ENCODE measurements around the gene PTH2.
"Not testable (repeated sequence)": the region's sequence is repeated elsewhere in the genome, so short reads cannot be mapped to it uniquely, and the experiment has no call there.

The PTH2 gene, protein sequence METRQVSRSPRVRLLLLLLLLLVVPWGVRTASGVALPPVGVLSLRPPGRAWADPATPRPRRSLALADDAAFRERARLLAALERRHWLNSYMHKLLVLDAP

DNA sequence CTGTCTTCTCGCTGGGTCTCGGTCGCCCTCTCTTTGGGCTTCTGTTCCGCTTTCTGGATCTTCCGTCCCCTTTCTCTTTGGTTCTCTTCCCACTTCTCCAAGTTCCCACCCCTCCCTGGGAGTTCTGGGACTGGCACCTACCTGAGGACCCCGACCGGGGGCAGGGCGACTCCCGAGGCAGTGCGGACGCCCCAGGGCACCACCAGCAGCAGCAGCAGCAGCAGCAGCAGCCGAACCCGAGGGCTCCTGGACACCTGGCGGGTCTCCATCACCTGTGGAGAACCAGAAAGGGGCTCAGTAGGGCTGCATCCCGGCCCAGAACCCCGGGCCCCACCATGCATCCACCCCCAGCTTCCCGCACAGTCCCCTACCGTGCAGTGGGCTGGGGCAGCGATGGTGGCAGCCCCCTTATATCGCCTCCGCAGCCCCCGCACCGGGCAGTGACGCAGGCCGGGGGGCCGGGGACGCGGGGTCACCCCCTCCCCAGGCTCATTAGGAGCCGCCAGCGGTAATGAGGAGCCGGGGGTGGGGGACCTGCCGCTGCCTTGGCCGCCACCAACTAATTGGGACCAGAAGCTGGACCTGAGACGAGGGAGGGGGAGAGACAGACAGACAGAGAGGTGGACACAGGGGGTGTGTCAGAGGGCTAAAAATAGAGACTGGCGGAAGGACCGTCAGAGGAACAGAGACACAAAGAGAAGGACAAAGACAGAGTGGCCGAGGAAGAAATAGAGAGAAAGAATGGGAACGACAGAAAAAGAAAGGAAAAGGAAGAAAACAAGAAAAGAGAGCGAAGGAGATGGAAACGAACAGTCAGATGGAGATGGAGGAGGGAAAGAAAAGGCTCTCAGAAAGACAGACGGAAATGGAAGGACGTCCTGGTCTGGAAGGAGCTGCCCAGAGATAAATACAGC lies at the start of gene PTH2:
Gene PTH2 (minus strand): TSS at position 371 of the 914 bp plus-strand sequence. CDS start 102 bp downstream, at position 269.
- DNase-seq: no peak

DNA sequence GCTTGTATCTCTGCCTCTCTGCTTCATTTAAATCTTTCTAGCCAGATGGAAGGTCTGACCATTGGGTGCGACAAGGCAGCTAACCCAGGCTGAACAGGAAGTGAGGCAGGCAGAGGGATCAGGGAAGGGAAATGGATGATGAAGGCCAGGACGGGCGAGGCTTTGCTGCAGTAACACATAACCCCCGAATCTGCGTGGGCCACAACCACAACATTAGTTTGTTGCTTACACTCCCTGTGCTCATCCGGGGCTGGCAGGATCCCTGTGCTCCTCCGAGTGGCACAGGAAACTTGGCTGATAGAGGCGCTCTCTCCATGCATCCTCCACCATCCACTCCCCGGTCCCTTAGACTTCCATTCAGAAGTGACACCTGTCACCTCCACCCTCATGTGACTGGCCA lies 49.7 kb upstream of the PTH2 start:
- DNase-seq: peak; percentile 35

DNA sequence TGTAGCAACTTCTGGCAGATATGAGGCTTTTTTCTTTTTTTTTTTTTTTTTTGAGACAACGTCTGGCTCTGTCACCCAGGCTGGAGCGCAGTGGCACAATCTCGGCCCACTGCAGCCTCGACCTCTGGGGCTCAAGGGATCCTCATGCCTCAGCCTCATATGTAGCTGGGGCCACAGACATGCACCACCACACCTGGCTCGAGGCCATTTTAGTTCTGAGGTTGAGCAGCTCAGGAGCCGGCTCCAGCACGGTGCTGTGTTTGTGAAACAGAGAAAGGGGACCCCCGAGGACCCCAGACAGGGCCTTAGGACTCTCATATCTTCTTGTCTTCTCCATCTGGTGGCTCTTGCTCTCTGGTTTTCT lies 47.4 kb upstream of the PTH2 start:
- DNase-seq: no peak

DNA sequence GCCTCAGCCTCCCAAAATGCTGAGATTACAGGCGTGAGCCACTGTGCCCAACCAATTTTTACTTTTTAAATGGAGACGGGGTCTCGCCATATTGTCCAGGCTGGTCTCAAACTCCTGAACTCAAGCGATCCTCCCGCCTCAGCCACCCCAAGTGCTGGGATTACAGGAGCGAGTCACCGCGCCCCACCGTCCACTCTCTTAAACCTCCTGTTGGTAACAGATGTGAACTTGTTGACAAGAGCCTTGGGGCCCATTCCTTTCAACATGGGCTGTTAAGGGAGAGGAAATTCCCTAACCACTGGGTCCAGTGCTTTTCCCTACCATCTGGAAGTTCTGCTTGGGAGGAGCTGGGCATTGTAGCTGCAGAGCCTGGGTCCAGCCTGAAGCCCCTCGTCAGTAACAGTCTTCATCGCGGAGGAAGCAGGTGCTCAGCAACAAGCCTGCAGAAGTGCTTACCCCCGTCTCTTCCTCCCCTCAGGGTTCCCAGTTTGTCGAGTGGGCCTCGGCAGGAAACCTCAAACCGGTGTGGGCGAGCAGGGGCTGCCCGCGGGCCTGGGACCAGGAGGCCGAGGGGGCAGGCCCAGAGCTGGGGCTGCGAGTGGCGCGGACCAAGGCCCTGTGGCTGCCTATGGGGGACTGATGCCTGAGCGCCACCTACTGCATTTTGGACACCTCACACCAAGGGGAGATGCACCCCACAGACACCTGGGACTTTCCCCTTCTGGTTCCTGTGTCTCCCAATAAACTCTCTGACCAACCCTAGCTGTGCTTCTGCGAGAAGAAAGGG lies 46.8 kb upstream of the PTH2 start:
- DNase-seq: peak; percentile 73

DNA sequence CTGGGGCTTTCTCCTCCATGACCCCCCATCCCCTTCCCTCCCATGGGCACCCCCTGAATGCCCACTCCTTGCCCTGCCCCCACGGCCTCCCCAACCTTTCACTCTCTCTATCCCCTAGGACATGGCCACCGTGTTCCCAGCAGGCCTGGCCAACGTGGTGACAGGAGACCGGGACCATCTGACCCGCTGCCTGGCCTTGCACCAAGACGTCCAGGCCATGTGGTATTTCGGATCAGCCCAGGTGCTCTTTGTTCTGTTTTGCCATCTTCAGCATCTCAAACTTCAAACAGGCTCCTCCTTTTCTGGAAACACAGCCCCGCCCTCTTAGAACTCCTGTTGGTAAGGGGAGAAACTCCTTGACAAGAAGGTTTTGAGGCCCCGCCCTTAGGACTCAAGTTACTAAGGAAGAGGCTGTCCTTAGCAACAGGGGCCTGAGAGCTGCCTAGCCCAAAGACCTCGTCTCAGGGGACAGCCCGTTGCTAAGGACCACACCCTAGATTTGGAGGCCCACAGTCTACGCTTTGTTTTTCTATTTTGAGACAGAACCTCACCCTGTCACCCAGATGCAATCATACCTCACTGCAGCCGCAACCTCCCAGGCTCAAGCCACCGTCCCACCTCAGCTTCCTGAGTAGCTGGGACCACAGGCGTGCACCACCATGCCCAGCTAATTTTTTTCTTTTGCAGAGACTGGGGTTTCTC lies 45.7 kb upstream of the PTH2 start:
- peak; percentile 78 for DNase-seq

DNA sequence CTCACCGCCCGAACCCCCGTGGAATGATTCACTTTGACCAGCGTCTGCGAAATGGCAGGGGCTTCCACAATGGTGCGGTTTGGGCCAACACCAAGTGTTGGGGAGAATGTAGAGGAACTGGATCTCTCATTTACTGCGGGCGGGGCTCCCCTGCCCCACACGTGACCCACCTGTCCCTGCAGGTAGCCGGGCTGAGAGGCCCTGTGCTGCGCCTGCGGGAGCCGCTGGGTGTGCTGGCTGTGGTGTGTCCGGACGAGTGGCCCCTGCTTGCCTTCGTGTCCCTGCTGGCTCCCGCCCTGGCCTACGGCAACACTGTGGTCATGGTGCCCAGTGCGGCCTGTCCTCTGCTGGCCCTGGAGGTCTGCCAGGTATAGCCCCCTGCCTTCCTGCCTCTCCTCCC lies 45.0 kb upstream of the PTH2 start:
- no peak for DNase-seq

DNA sequence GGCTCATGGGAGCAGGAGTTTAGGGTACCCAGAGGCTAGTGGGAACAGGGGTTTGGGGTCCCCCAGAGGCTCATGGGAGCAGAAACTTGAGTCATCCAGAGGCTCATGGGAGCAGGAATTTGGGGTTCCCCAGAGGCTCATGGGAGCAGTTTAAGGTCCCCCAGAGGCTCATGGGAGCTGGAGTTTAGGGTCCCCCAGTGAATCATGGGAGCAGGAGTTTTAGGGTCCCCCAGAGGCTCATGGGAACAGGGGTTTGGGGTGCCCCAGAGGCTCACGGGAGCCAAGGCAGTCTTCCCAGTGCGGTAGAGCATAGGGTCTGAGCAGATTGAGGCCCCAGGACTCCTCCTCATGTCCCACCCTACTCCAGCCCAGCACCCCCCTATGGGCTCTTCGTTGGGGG lies 42.1 kb upstream of the PTH2 start:
- no peak for DNase-seq

DNA sequence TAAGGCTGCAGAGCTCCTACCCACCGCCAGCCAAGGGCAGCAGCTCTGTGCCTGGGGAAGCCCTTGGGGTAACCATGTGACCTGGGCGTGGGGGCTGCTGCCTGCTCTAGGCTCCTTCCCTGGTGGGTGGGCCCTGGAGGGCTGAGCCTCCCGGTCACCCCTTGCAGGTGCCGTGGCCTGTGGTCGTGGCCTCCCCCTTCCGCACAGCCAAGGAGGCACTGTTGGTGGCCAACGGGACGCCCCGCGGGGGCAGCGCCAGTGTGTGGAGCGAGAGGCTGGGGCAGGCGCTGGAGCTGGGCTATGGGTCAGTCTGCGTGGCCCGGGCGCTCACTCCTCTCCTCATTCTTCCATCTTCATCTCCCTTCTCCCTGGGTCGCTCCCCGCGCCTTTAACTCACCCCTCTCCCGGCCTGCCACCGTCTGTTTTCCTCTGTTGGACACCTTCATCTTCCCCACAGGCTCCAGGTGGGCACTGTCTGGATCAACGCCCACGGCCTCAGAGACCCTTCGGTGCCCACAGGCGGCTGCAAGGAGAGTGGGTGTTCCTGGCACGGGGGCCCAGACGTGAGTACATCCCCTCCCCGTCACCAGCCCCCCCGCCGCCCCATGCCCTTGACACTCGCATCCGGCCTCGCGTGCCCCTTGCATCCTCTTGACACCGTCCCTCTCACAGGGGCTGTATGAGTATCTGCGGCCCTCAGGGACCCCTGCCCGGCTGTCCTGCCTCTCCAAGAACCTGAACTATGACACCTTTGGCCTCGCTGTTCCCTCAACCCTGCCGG lies 40.9 kb upstream of the PTH2 start:
- no peak for DNase-seq

DNA sequence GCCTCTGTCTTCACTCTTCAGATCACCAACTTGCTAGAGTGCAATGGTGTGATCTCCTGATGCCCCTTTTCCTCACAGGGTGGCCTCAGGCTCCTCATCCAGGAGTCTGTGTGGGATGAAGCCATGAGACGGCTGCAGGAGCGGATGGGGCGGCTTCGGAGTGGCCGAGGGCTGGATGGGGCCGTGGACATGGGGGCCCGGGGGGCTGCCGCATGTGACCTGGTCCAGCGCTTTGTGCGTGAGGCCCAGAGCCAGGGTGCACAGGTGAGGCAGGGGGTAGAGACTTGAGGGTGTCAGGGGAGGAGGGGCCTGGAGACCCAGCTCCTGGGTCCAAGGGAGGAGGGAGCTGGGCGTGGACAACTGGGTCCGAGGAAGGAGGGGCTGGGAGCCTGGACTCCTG lies 39.3 kb upstream of the PTH2 start:
- no peak for DNase-seq

DNA sequence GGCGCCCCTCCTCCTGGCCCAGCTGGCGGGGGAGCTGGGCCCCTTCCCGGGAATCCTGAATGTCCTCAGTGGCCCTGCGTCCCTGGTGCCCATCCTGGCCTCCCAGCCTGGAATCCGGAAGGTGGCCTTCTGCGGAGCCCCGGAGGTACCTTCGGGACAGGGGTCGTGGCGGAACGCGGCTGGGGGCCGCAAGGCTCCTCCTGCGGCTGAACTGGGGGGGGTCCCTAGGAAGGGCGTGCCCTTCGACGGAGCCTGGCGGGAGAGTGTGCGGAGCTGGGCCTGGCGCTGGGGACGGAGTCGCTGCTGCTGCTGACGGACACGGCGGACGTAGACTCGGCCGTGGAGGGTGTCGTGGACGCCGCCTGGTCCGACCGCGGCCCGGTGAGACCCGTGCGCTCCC lies 38.4 kb upstream of the PTH2 start:
- DNase-seq: no peak

DNA sequence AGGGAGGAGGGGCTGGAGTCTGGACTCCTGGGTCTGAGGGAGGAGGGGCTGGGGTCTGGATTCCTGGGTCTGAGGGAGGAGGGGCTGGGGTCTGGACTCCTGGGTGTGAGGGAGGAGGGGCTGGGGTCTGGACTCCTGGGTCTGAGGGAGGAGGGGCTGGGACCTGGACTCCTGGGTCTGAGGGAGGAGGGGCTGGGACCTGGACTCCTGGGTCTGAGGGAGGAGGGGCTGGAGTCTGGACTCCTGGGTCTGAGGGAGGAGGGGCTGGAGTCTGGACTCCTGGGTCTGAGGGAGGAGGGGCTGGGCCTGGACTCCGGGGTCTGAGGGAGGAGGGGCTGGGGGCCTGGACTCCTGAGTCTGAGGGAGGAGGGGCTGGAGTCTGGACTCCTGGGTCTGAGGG lies 37.9 kb upstream of the PTH2 start:
- not testable (repeated sequence) for DNase-seq

DNA sequence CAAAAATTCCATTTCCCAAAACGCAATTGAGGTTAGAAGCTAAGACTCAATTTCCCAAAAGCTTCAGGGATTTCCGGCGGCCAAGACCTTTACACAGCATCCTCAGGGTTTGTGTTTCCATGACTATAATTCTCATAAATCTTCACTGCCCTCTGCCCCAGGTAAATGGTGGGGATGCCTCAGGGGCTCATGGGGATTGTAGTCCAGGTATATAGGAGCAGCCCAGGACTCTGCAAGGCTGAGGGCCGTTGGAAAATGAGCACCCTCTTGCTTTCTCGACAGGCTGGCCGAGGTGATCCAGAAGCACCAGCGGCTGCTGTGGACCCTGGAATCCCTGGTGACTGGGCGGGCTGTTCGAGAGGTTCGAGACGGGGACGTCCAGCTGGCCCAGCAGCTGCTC lies 36.1 kb upstream of the PTH2 start:
- DNase-seq: no peak

DNA sequence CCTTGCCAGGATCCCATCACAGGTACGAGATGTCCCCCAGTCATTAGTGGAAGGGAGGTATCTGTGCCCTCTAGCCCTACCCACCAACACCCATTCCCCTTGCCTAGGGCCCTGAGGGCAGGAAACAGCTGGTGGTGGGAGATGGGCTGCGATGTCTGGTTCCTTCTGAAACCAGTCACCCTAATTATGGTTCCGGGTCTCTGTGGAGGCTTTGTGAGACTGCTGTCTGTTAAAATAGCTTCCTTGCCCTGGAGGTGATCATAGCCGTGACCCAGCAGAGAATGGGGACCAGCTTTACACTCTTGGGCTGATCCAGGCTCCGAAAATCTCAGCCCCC lies 35.3 kb upstream of the PTH2 start:
- DNase-seq: no peak

DNA sequence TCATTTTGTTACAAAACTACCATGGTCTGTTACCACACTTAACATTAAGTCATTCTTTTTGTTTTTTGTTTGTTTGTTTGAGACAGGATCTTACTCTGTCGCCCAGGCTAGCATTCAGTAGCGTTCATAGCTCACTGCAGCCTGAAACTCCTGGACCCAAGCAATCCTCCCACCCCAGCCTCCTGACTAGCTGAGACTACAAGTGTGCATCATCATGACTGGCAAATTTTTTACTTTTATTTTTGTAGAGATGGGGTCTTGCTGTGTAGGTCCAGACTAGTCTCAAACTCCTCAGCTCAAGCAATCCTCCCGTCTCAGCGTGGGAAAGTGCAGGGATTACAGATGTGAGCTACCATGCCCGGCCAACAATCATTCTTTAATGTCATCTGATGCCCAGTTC lies 33.1 kb upstream of the PTH2 start:
- no peak for DNase-seq

DNA sequence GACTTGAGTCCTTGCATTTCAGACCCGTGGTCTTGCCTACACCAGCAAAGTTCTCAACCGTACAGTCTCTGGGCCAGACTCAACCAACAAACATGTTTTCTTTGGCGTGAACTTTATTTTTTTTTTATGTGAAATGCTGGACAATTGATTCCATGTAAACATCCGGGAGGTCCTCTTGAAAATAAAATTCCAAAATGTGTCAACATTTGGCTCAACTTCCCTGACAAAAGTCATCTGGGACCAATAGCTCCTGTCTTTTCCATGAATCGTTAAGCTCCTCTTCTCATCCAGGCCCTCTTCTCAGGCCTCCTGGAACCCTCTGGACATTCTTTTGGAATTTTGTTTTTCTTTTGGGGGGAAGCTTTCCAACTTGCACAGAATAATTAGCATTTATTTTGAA lies 32.5 kb upstream of the PTH2 start:
- DNase-seq: no peak

DNA sequence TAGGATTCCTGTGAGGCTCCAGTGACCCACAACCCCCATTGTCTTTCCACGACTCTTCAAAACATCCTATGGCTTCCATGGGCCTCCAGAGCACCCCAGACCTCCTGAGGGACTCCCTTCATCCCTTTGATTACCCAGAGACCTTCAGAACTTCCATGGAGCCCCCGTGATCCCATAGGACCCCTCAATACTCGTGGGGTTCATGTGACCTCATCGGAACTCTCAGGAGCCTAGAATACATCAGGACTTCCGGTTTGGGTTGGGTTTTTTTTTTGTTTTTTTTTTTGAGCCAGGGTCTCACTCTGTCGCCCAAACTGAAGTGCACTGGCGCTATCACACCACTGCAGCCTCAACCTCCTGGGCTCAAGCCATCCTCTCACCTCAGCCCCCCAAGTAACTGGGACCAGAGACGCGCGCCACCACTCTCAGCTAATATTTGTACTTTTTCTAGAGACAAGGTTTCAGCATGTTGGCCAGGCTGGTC lies 30.6 kb upstream of the PTH2 start:
- no peak for DNase-seq

DNA sequence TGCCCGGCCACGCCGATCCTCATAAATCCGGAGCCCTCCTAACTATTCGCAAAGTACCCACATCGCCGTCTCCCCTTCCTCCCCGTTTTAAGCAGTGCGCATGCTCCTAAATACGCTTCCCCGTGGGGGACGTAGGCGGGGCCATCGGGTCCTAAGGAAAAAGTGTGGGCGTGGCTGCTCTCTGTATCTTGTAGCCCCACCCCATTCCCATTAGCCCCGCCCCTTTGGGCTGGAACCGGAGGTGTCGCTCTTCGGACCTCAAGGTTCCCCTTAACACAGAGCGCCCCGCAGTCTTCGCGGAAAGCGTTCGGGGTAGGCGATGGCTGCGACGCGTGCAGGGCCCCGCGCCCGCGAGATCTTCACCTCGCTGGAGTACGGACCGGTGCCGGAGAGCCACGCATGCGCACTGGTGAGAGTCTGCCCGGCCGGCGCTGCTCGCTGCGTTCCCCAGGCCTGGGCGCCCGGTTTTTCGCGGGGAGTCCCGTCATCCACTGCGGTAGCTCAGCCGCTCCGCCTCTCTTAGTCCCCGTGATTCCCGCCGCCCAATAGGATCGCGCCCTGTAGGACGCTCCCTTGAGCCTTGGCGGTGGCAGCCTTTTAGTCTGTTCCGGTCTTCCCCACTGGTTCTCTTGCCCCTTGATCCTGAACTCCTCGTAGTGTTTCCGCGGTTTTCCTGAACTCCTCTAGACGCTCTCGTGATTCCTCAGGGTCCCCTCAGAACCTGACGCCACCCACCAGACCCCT lies 29.9 kb upstream of the PTH2 start, which contains the start of gene ALDH16A1:
Gene ALDH16A1 (plus strand): TSS at position 213 of the 744 bp plus-strand sequence. CDS start 107 bp downstream, at position 320.
- peak; percentile 98 for DNase-seq

DNA sequence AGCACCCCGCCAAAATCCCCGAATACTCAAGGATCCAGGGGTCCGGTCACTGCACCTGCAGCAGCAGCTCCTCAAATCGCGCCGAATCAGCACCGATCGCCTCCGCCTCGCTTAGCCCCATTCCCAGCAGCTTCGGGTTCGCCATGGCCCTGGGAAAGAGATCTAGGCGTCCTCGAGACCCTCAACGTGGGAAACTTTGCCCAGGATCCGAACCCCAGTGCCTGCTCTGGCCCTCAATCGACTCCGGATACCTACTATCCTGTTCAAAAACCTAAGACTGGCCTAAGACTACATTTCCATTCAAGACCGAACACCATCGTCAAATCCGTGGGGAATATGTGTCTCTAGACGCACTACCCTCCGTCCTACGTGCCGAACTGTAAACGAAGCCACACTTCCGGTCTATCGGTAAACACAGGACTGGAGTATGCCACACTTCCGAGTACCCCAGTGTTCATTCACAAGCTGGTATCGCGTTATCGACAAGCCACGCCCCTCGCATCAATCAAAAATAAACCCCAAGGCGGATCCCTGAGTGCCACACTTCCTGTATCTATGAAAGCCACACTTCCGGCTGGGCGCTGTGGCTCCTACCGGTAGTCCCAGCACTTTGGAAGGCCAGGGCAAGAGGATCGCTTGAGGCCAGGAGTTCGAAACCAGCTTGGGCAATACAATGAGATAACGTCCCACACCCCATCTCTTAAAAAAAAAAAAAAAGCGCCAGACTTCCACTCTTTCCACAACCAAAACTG lies 28.4 kb upstream of the PTH2 start, which contains the start of gene PIH1D1:
Gene PIH1D1 (minus strand): TSS at position 385 of the 752 bp plus-strand sequence. CDS start 240 bp downstream, at position 145.
- peak; percentile 97 for DNase-seq

DNA sequence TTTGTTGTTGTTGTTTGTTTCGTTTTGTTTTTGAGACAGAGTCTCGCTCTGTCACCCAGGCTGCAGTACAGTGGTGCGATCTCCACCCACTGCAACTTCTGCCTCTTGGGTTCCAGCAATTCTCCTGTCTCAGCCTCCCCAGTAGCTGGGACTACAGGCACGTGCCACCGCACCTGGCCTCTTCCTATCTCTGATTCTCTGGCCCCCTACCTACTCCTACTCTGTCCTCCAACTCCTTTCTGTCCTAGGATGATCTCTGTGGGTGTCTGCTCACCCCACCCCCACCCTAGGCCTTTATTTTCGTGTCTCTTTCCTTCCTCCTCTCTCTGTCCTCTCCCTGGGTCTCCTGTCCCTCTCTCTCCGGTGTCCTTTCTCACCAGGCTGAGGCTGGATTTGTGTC lies 27.2 kb upstream of the PTH2 start:
- DNase-seq: no peak

DNA sequence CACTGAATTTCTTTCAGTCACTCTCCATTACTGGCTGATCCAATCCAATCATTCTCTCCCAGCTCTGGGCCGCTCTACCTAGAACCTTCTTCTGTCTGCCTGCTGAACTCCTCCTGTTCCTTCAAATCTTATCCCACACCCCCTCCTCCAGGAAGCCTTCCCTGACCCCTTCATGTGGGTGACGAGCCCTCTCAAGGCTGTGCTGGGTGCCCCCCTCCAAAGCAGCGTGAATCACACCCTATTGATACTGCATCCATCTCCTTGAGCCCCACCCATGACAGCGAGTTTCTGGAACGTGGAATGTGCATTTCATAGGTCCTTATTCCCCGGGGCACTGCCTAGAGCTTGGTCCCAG lies 25.2 kb upstream of the PTH2 start:
- DNase-seq: no peak

Data from stimulated activated CD4-positive, alpha-beta T cell treated with anti-CD3 and anti-CD28 coated beads, Interleukin-4, amount 100 ng/mL, for 24 hours (primary cell).